Keratinocyte (primary cell): Measurements from ENCODE around the gene AHRR. TPM values are rescaled to one million over a fixed set of nuclear protein-coding genes. Genes with fewer than 3 reads are reported as not detected.

Source experiments
- DNase-seq: peaks from one replicate; pipeline ENCODE4 v3.0.0-alpha.2; 2011; ENCODE audit warnings: low read depth, missing footprints, low spot score
- FAIRE-seq: peaks from 2 replicates; lab custom pipeline; 2011; peaks lifted over from hg19 to GRCh38; lab: Jason Lieb, UNC
- H2AFZ ChIP-seq: 2 replicates; pipeline ENCODE4 v1.6.0; 2012; ENCODE audit warnings: low read length, control low read depth, inconsistent platforms; ENCODE audit not compliant: control insufficient read depth
- H3K27ac ChIP-seq: 2 replicates; pipeline ENCODE4 v1.5.1; 2011; ENCODE audit warnings: low read length; ENCODE audit not compliant: control insufficient read depth, insufficient read depth
- H3K27me3 ChIP-seq: 3 replicates; pipeline ENCODE4 v1.6.0; 2011; ENCODE audit warnings: low read length; ENCODE audit not compliant: control insufficient read depth, insufficient read depth; ENCODE audit errors: extremely low read depth
- H3K36me3 ChIP-seq, 2 experiments: 2 replicates in 1 of 2; 3 replicates in 1 of 2; pipeline ENCODE4 v1.5.1; 2011; ENCODE audit warnings: low read length in 2 of 2, mild to moderate bottlenecking in 1 of 2; ENCODE audit not compliant: control insufficient read depth in 2 of 2, insufficient read depth in 2 of 2; ENCODE audit errors: extremely low read depth in 1 of 2
- H3K4me1 ChIP-seq: 3 replicates; pipeline ENCODE4 v1.5.1; 2011; ENCODE audit warnings: low read length; ENCODE audit not compliant: control insufficient read depth, insufficient read depth; ENCODE audit errors: extremely low read depth
- H3K4me2 ChIP-seq: 3 replicates; pipeline ENCODE4 v1.6.0; 2011; ENCODE audit warnings: low read depth, low read length; ENCODE audit not compliant: control insufficient read depth, insufficient read depth; ENCODE audit errors: extremely low read depth
- H3K4me3 ChIP-seq, 3 experiments: fragments of 200-600 bp in 1 of 3; sonication (generic) in 1 of 3; 2 replicates in 2 of 3; 3 replicates in 1 of 3; pipeline ENCODE4 v1.5.1; 2011 to 2016; ENCODE audit warnings: low read length in 3 of 3, mild to moderate bottlenecking in 3 of 3, control low read depth in 2 of 3, inconsistent platforms in 1 of 3, low read depth in 1 of 3, mixed read lengths in 1 of 3, mixed run types in 1 of 3, moderate library complexity in 1 of 3; ENCODE audit not compliant: control insufficient read depth in 2 of 3, insufficient read depth in 2 of 3; ENCODE audit errors: extremely low read depth in 1 of 3
- H3K79me2 ChIP-seq: 2 replicates; pipeline ENCODE4 v1.6.0; 2012; ENCODE audit warnings: low read length; ENCODE audit not compliant: control insufficient read depth, insufficient read depth
- H3K9ac ChIP-seq: 3 replicates; pipeline ENCODE4 v1.6.0; 2011; ENCODE audit warnings: low read length; ENCODE audit not compliant: control insufficient read depth, insufficient read depth; ENCODE audit errors: extremely low read depth
- H3K9me1 ChIP-seq: 3 replicates; pipeline ENCODE4 v1.6.0; 2011; ENCODE audit warnings: low read length; ENCODE audit not compliant: control insufficient read depth, insufficient read depth; ENCODE audit errors: extremely low read depth
- H3K9me3 ChIP-seq: 2 replicates; pipeline ENCODE4 v1.5.1; 2012; ENCODE audit warnings: low read depth, low read length; ENCODE audit not compliant: control insufficient read depth
- H4K20me1 ChIP-seq: 3 replicates; pipeline ENCODE4 v1.6.0; 2011; ENCODE audit warnings: low read length; ENCODE audit not compliant: control insufficient read depth, insufficient read depth; ENCODE audit errors: extremely low read depth
- CTCF ChIP-seq, 3 experiments: IDR thresholded peaks in 1 of 3; conservative IDR thresholded peaks in 1 of 3; optimal IDR thresholded peaks in 1 of 3; 2 replicates in 2 of 3; 3 replicates in 1 of 3; pipeline versions ENCODE3 to v1.5.1; 2011; ENCODE audit warnings: low read length in 3 of 3, mild to moderate bottlenecking in 3 of 3, moderate library complexity in 2 of 3, control low read depth in 1 of 3, inconsistent platforms in 1 of 3; ENCODE audit not compliant: insufficient read depth in 2 of 3; ENCODE audit errors: extremely low read depth in 1 of 3
- EZH2 ChIP-seq: IDR thresholded peaks from one replicate; pipeline ENCODE4 v1.6.1; 2012; ENCODE audit warnings: inconsistent platforms, mild to moderate bottlenecking, low read length, moderate library complexity
- dilution Hi-C: fragments of 300-500 bp; cut with MboI; formaldehyde crosslinking; loops from one replicate; pipeline ENCODE4 v1.7.0; 2020; ENCODE audit warnings: low sequenced_read_pairs; ENCODE audit not compliant: extremely low pct_ligation_motif_present
- polyA plus RNA-seq, 5 experiments: library from polyadenylated mRNA; depleted of rRNA in 3 of 5; stranded (reverse) in 3 of 5; stranded (forward) in 1 of 5; unstranded in 1 of 5; fragments of >200 nt; gene quantifications; 1 replicate in 1 of 5; 2 replicates in 3 of 5; 3 replicates in 1 of 5; pipeline versions ENCODE4 v1.2.1 to v1.2.3, GENCODE V29; 2011 to 2012; ENCODE audit warnings: missing spikeins in 2 of 5, low read depth in 1 of 5, low replicate concordance in 1 of 5

AHRR gene
- polyA plus RNA-seq, 1 donor (not counting 4 experiments of a cell fraction or from before 2014, with no cell fraction given) = 0.24 TPM

- no peaks in the 10 kb centered on the region for H4K20me1 ChIP-seq
- H3K4me3 ChIP-seq = no peak overlapping the region
- no peaks in the 10 kb centered on the region for H3K4me1 ChIP-seq
- H3K27me3 ChIP-seq = peaks cover 17% of the 10 kb centered on the region
- H3K36me3 ChIP-seq = no peaks in the 10 kb centered on the region
- no peak overlapping the region for H3K4me2 ChIP-seq
- no peak overlapping the region for H2AFZ ChIP-seq
- FAIRE-seq (no peak), DNase-seq (no peak)
- H3K9me1 ChIP-seq = no peaks in the 10 kb centered on the region
- H3K79me2 ChIP-seq = no peaks in the 10 kb centered on the region
- no peak overlapping the region for H3K27ac ChIP-seq
- H3K9ac ChIP-seq = no peak overlapping the region
- H3K9me3 ChIP-seq = no peaks in the 10 kb centered on the region
- TF ChIP-seq EZH2 (no peak), CTCF (optimal IDR thresholded peaks at IDR 0.05 in 1 of 3, IDR thresholded peaks at IDR 0.05 in 1 of 3, conservative IDR thresholded peaks at IDR 0.05 in 1 of 3; ENCODE audit: extremely low read depth in 1 of 3, insufficient read depth in 2 of 3, low read length in 3 of 3) (no peak)
- dilution Hi-C loops = no loop called here
Observed at GRCh38 chr5:344668-345067, 23.2 kb downstream of the AHRR start.

GRCh38 chr5:345404-346195 is 24.1 kb downstream of the AHRR start:
- Histone ChIP-seq H3K4me1 (no peaks in the 10 kb centered on the region), H3K4me2 (no peak overlapping the region), H3K79me2 (no peaks in the 10 kb centered on the region), H3K27me3 (peaks cover 17% of the 10 kb centered on the region), H3K36me3 (no peaks in the 10 kb centered on the region), H3K4me3 (no peak overlapping the region), H4K20me1 (no peaks in the 10 kb centered on the region), H3K9me1 (no peaks in the 10 kb centered on the region), H3K27ac (no peak overlapping the region), H3K9ac (no peak overlapping the region), H2AFZ (no peak overlapping the region), H3K9me3 (no peaks in the 10 kb centered on the region)
- TF ChIP-seq CTCF (optimal IDR thresholded peaks at IDR 0.05 in 1 of 3, IDR thresholded peaks at IDR 0.05 in 1 of 3, conservative IDR thresholded peaks at IDR 0.05 in 1 of 3; ENCODE audit: extremely low read depth in 1 of 3, insufficient read depth in 2 of 3, low read length in 3 of 3) (no peak), EZH2 (no peak)
- DNase-seq (no peak), FAIRE-seq (no peak)
- dilution Hi-C loops = no loop called here
